Measurements from ENCODE around the gene POLR3E.

DNA sequence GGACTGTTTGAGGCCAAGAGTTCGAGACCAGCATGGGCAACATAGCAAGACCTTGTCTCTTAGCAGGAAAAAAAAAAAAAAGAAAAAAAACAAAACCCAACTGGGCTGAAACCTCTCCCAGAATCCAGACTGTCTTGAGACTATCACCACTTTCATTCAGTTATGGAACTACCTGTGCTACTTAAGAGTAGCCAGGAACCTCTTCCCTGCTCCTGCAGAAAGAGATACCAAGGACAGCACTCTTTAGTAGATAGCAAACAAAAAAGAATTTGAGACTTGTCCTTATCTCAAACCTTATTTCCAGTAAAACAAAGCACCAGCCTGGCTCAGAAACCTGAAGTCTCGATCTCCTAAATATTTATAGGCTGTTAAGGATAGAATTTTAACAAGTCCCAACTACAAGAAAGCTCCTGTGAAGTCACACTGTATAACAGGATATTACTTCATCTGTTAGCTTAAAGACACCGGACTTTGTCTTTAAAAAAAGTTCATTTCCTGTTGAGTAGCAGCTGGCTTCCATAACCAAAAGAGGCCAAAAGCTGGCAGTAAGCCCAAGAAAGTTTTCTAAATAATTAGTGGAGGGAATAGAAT lies 72.1 kb downstream of the POLR3E start:
- TF ChIP-seq, protein P1, sequence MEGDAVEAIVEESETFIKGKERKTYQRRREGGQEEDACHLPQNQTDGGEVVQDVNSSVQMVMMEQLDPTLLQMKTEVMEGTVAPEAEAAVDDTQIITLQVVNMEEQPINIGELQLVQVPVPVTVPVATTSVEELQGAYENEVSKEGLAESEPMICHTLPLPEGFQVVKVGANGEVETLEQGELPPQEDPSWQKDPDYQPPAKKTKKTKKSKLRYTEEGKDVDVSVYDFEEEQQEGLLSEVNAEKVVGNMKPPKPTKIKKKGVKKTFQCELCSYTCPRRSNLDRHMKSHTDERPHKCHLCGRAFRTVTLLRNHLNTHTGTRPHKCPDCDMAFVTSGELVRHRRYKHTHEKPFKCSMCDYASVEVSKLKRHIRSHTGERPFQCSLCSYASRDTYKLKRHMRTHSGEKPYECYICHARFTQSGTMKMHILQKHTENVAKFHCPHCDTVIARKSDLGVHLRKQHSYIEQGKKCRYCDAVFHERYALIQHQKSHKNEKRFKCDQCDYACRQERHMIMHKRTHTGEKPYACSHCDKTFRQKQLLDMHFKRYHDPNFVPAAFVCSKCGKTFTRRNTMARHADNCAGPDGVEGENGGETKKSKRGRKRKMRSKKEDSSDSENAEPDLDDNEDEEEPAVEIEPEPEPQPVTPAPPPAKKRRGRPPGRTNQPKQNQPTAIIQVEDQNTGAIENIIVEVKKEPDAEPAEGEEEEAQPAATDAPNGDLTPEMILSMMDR (IDR thresholded peaks at IDR 0.05): no peak
- no peak for TF ChIP-seq ZFX (IDR thresholded peaks at IDR 0.05; ENCODE audit: borderline replicate concordance)

Data from 22Rv1 (cell line).